ENCODE results near the gene MICOS13. TPM values are rescaled to one million over a fixed set of nuclear protein-coding genes. Genes with fewer than 3 reads are reported as not detected.

MICOS13 gene
- total RNA-seq, 1 donor from 2014 or later: 30.0 TPM

- TF ChIP-seq CTCF (IDR thresholded peaks at IDR 0.05; ENCODE audit: insufficient read depth, low read length, severe bottlenecking): no peak
- FAIRE-seq (no peak), DNase-seq (ENCODE audit: low read depth) (no peak)
- peaks cover 11% of the 10 kb centered on the region for H3K36me3 ChIP-seq (ENCODE audit: control insufficient read depth, insufficient read depth, low read length)
- no peak overlapping the region for H3K4me3 ChIP-seq (ENCODE audit: low read depth, low read length)
- no peaks in the 10 kb centered on the region for H3K27me3 ChIP-seq (ENCODE audit: control insufficient read depth, insufficient read depth, low read length)
These were observed 51.3 kb downstream of the MICOS13 start for GRCh38 chr19:5628919-5629481.

GRCh38 chr19:5628461-5628860 is 51.9 kb downstream of the MICOS13 start:
- no peak for FAIRE-seq
- H3K36me3 ChIP-seq (ENCODE audit: control insufficient read depth, insufficient read depth, low read length): peaks cover 11% of the 10 kb centered on the region
- H3K27me3 ChIP-seq (ENCODE audit: control insufficient read depth, insufficient read depth, low read length): no peaks in the 10 kb centered on the region
- H3K4me3 ChIP-seq (ENCODE audit: low read depth, low read length): no peak overlapping the region
- DNase-seq (ENCODE audit: low read depth): no peak
- no peak for TF ChIP-seq CTCF (IDR thresholded peaks at IDR 0.05; ENCODE audit: insufficient read depth, low read length, severe bottlenecking)

Other genes starting within 250 kb of the MICOS13 start
- gene ZNRF4, start 225.1 kb downstream of the MICOS13 start, total RNA-seq: not detected in 2 replicates
- 4.2 and 10.1 TPM in 2 replicates for gene TINCR, start 112.6 kb downstream of the MICOS13 start, total RNA-seq
- 24.0 and 37.4 TPM in 2 replicates for gene SAFB2, start 57.7 kb downstream of the MICOS13 start, total RNA-seq
- 44.0 and 80.6 TPM in 2 replicates for gene SAFB, start 57.4 kb downstream of the MICOS13 start, total RNA-seq
- gene HSD11B1L, start 511 bp upstream of the MICOS13 start, total RNA-seq: 7.1 and 8.6 TPM in 2 replicates
- 718 and 1,018 TPM in 2 replicates for gene RPL36, start 9.8 kb upstream of the MICOS13 start, total RNA-seq
- gene LONP1, start 39.6 kb upstream of the MICOS13 start, total RNA-seq: 220 and 272 TPM in 2 replicates
- not detected in 2 replicates for gene CATSPERD, start 40.1 kb upstream of the MICOS13 start, total RNA-seq
- gene PRR22, start 104.2 kb upstream of the MICOS13 start, total RNA-seq: 0.26 and 0.53 TPM in 2 replicates
- gene DUS3L, start 110.6 kb upstream of the MICOS13 start, total RNA-seq: 26.8 and 55.5 TPM in 2 replicates
- gene NRTN, start 124.6 kb upstream of the MICOS13 start, total RNA-seq: 0.51 and 1.3 TPM in 2 replicates
- gene FUT6, start 159.2 kb upstream of the MICOS13 start, total RNA-seq: 2.1 and 7.9 TPM in 2 replicates
- gene FUT3, start 170.9 kb upstream of the MICOS13 start, total RNA-seq: 16.1 and 40.8 TPM in 2 replicates
- gene FUT5, start 190.0 kb upstream of the MICOS13 start, total RNA-seq: 0.26 TPM in 1 of 2 replicates, not detected in the other
- 116 and 230 TPM in 2 replicates for gene NDUFA11, start 223.3 kb upstream of the MICOS13 start, total RNA-seq
- 3.8 and 4.5 TPM in 2 replicates for gene VMAC, start 224.4 kb upstream of the MICOS13 start, total RNA-seq
- gene CAPS, start 233.7 kb upstream of the MICOS13 start, total RNA-seq: 8.2 and 18.8 TPM in 2 replicates